ENCODE measurements around the gene FALEC.
"Not testable (repeated sequence)": the region's sequence is repeated elsewhere in the genome, so short reads cannot be mapped to it uniquely, and the experiment has no call there.

The FALEC gene

GRCh38 chr1:150560576-150561253, 45.2 kb downstream of the FALEC start:
- peak; percentile 46 to 82 (median 63) for DNase-seq

GRCh38 chr1:150561254-150561973, 45.9 kb downstream of the FALEC start:
- peak in 4 of 5 experiments; percentile 38 to 81 (median 50) for DNase-seq

- DNase-seq: peak; percentile 56 to 94 (median 76)
Measured at GRCh38 chr1:150561974-150562445, 46.5 kb downstream of the FALEC start.

- DNase-seq: peak in 4 of 5 experiments; percentile 44 to 91 (median 56)
Measured at GRCh38 chr1:150562446-150563339, 47.1 kb downstream of the FALEC start.

GRCh38 chr1:150563340-150564038, 47.9 kb downstream of the FALEC start:
- DNase-seq: peak in 3 of 5 experiments; percentile 36 to 89 (median 83)

- DNase-seq: peak in 2 of 5 experiments; percentile 18 to 64
Measured at GRCh38 chr1:150564051-150564991, 48.8 kb downstream of the FALEC start.

- not testable (repeated sequence) for DNase-seq
Measured at GRCh38 chr1:150565240-150565991, 49.9 kb downstream of the FALEC start.

GRCh38 chr1:150566589-150567340, 51.2 kb downstream of the FALEC start:
- peak in 1 of 5 experiments; percentile 40 for DNase-seq

- peak in 3 of 5 experiments; percentile 36 to 97 (median 71) for DNase-seq
Measured at GRCh38 chr1:150567341-150567716, 51.8 kb downstream of the FALEC start.

- DNase-seq: peak in 1 of 5 experiments; percentile 74
Measured at GRCh38 chr1:150567717-150568593, 52.4 kb downstream of the FALEC start.

- DNase-seq: peak in 1 of 5 experiments; percentile 48
Measured at GRCh38 chr1:150568594-150568966, 53.0 kb downstream of the FALEC start.

- DNase-seq: no peak
Measured at GRCh38 chr1:150572918-150573647, 57.5 kb downstream of the FALEC start.

- not testable (repeated sequence) for DNase-seq
Measured at GRCh38 chr1:150573648-150574071, 58.1 kb downstream of the FALEC start.

- DNase-seq: no peak
Measured at GRCh38 chr1:150574260-150575071, 58.9 kb downstream of the FALEC start.

- no peak for DNase-seq
Measured at GRCh38 chr1:150575072-150575489, 59.5 kb downstream of the FALEC start.

- DNase-seq: no peak
Measured at GRCh38 chr1:150575518-150576366, 60.2 kb downstream of the FALEC start.

Measured in T-helper 2 cell (primary cell).